Stimulated activated CD8-positive, alpha-beta memory T cell treated with anti-CD3 and anti-CD28 coated beads, Interleukin-4, amount 100 ng/mL, for 1 hour (primary cell): ENCODE measurements around the gene SP3.
"Not testable (repeated sequence)": the region's sequence is repeated elsewhere in the genome, so short reads cannot be mapped to it uniquely, and the experiment has no call there.

Experiments used
- DNase-seq, 2 donors: peaks; one replicate each; pipeline ENCODE4 v3.0.0-alpha.2; 2020; ENCODE audit warnings: low read depth in 2 of 2, low spot score in 1 of 2

Gene SP3

GRCh38 chr2:173892341-173892740 lies 72.8 kb downstream of the SP3 start:
- no peak for DNase-seq

GRCh38 chr2:173891315-173892037 lies 73.7 kb downstream of the SP3 start:
- no peak for DNase-seq

GRCh38 chr2:173889464-173889863 lies 75.7 kb downstream of the SP3 start:
- not testable (repeated sequence) for DNase-seq

- DNase-seq = no peak
Observed at GRCh38 chr2:173886613-173887012, 78.6 kb downstream of the SP3 start.

GRCh38 chr2:173884025-173884802 lies 81.0 kb downstream of the SP3 start:
- DNase-seq = no peak

GRCh38 chr2:173881886-173882285 lies 83.3 kb downstream of the SP3 start:
- DNase-seq = no peak

GRCh38 chr2:173881461-173881860 lies 83.7 kb downstream of the SP3 start:
- no peak for DNase-seq

- DNase-seq = no peak
Observed at GRCh38 chr2:173880561-173880960, 84.6 kb downstream of the SP3 start.

GRCh38 chr2:173876833-173877413 lies 88.2 kb downstream of the SP3 start:
- no peak for DNase-seq

- DNase-seq = no peak
Observed at GRCh38 chr2:173874894-173875237, 90.3 kb downstream of the SP3 start.

- no peak for DNase-seq
Observed at GRCh38 chr2:173874003-173874893, 90.9 kb downstream of the SP3 start.

- DNase-seq = no peak
Observed at GRCh38 chr2:173872714-173873113, 92.5 kb downstream of the SP3 start.

GRCh38 chr2:173869244-173870229 lies 95.6 kb downstream of the SP3 start:
- DNase-seq = no peak

- DNase-seq = no peak
Observed at GRCh38 chr2:173868406-173868805, 96.8 kb downstream of the SP3 start.

GRCh38 chr2:173866874-173867618 lies 98.1 kb downstream of the SP3 start:
- no peak for DNase-seq

- no peak for DNase-seq
Observed at GRCh38 chr2:173865971-173866873, 99.0 kb downstream of the SP3 start.

- no peak for DNase-seq
Observed at GRCh38 chr2:173862612-173863217, 102.5 kb downstream of the SP3 start.

GRCh38 chr2:173860566-173860965 lies 104.6 kb downstream of the SP3 start:
- DNase-seq = no peak
